OCI-M2 (cell line): Measurements from ENCODE around the gene PATL1.
"Not testable (repeated sequence)": the region's sequence is repeated elsewhere in the genome, so short reads cannot be mapped to it uniquely, and the experiment has no call there.

Experiments
- DNase-seq: peaks from one replicate; lab custom pipeline; 2025; ENCODE audit not compliant: unreplicated experiment; lab: John Stamatoyannopoulos, UW

PATL1 gene

DNA sequence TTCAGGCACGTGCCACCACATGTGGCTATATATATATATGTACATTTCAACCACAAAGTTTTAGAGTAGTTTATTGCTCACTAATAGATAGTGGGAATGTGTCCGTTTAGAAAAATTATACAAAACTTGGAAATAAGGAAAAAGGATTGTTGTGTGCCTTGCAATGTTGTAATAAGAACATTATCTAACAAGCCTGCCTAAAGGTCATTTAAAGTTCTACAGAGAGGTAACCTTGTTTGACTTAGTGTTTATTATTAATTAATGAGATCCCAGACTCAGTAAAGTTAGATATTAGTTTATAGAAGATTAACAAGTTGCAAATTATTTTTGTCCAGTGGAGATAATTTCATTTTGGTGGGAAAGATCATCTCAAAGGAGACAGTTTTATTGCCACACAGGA, 5.5 kb upstream of the PATL1 start:
- no peak for DNase-seq

DNA sequence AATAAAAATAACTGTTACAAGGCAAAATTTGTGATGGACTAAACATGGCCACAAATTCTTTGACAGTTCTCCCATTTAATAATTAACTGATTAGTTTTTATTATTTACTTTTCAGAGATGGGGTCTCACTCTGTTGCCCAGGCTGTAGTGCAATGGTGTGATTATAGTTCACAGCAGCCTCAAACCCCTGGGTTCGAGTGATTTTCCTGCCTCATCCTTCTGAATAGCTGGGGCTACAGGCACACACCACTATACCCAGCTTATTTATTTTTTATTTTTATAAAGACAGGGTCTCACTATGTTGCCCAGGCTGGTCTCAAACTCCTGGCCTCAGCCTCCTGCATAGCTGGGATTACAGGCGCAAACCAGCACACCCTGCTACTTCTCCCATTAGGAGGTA, 4.5 kb upstream of the PATL1 start:
- no peak for DNase-seq

DNA sequence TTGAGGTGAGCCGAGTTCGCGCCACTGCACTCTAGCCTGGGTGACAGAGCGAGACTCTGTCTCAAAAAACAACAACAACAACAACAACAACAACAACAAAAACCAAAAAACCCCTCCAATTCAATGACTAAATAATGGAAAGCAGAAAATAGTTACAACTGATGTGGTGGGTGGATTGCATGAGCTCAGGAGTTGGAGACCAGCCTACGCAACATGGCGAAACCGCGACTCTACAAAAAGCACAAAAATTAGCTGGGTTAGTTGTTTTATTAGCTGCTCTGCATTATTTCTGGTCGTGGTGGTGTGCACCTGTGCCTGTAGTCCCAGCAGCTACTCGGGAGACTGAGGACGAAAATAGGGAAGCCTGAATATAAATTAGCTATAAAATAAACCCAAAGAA, 2.6 kb upstream of the PATL1 start:
- no peak for DNase-seq

GRCh38 chr11:59669611-59670009, 773 bp upstream of the PATL1 start:
- no peak for DNase-seq

GRCh38 chr11:59668188-59668949, 468 bp downstream of the PATL1 start:
- DNase-seq, result no peak

DNA sequence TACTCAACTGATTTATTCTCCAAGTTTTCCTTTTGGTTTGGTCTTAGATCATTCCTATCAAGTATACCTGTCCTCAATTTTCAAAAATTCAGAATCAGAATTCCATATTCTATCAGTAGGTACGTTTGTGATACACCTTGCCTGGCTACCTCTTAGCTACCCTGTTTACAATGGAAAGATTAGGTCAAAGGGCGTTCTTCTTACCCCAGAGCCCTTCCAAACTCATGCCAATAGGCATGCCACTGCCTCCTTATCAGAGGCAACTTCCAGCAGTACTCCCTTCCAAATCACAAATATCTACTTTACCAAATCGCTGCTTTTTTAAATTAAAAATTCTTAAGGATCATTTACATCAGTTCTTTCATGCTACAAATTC, 1.0 kb downstream of the PATL1 start:
- DNase-seq, result no peak

DNA sequence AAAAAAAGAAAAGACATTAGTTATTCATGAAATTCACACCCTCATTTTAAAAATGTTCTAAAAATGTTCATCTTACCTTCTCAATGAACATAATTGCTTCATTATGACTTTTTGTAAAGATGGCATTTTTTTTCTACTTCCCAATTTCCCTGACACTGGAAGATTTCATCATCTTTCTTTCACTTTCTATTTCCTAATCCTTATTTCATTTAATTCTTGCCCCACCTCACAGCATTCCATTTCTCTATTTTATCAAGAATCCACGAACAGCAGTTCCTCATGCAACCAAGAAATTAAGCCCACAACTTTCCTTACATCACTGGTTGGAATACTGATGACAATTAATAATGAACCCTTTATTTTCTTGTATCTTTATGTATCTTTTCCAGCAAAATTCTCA, 1.9 kb downstream of the PATL1 start:
- no peak for DNase-seq

GRCh38 chr11:59660621-59661020, 8.2 kb downstream of the PATL1 start:
- DNase-seq, result no peak

- no peak for DNase-seq
These were observed 8.9 kb downstream of the PATL1 start for GRCh38 chr11:59659981-59660380.

- DNase-seq, result no peak
These were observed 10.8 kb downstream of the PATL1 start for GRCh38 chr11:59658036-59658435.

DNA sequence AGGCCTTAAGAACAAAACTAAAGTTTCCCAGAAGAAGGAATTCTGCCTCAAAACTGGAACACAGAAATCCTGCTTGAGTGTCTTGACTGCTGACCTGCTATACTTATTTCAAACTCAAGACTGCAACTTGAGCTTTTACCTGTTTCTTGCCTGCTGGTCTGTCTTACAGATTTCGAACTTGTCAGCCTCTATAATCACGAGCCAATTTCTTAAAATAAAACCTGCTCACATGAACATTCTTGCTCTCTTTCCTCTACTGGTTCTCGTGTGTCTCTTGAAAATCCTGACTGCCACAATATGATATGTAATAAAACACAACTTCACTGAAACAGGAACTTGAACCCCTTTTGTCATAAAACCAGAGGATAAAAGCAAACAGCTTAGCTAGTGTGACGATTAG, 13.9 kb downstream of the PATL1 start:
- no peak for DNase-seq

GRCh38 chr11:59647245-59647980, 21.4 kb downstream of the PATL1 start:
- no peak for DNase-seq

DNA sequence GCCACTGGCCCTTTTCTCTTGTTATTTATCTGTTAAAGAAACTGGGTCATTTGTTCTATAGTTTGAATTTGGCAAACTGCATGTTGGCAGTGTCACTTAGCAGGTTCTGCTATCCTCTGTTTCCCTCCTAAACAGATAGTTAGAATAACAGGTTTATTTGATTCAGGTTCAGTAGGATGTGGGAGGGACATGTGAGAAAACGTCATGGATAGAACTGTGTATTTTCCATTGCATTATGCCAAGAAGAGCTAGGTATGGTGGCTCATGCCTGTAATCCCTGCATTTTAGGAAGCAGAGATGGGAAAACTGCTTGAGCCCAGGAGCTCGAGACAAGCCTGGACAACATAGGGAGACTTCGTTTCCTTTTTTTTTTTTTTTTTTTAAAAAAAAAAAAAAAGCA, 24.3 kb downstream of the PATL1 start:
- DNase-seq, result no peak

- DNase-seq, result no peak
These were observed 25.4 kb downstream of the PATL1 start for GRCh38 chr11:59643390-59643789.

GRCh38 chr11:59641156-59641555, 27.7 kb downstream of the PATL1 start:
- no peak for DNase-seq

GRCh38 chr11:59630493-59630892, 38.3 kb downstream of the PATL1 start:
- no peak for DNase-seq

- DNase-seq, result no peak
These were observed 38.8 kb downstream of the PATL1 start for GRCh38 chr11:59629996-59630395.

- DNase-seq, result not testable (repeated sequence)
These were observed 41.9 kb downstream of the PATL1 start for GRCh38 chr11:59626969-59627368.

- DNase-seq, result no peak
These were observed 43.1 kb downstream of the PATL1 start for GRCh38 chr11:59625703-59626102.

GRCh38 chr11:59617876-59618275, 51.0 kb downstream of the PATL1 start:
- DNase-seq, result no peak

DNA sequence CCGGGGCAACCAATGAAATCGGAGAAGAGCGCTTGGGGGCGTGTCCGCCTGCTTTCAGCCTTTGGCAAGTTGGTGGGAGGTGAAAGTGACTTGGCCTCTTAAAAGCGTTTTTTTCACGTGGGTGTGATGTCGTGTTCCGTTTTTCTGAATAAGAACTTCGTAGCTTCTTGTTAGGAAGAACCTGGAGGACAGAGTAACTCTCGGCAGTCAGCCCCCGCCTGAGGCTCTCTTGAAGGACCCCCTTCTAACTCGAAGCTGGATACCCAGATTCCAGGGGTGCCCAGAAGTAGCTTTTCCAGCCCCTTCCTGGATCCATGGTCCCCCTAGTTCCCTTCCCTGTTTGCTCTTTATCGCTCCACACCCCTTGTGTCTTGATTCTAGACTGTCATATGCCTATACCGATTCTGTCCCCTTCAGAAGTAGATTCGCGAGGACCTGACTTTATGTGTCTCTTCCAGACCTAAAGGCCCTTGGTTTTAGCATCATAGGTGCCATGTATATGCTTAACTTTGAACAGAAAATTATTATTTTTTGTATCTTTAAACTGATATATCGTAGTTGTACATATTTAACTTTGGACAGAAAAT, 52.3 kb downstream of the PATL1 start:
- peak; percentile 95 for DNase-seq

GRCh38 chr11:59615637-59616395, 53.0 kb downstream of the PATL1 start, which contains the start of gene OSBP:
TSS of gene OSBP (minus strand) at chr11:59615774. CDS start at chr11:59615664, 110 bp downstream.
- peak; percentile 96 for DNase-seq
